H9 (cell line): ENCODE results near the gene ENPP1. TPM values are rescaled to one million over a fixed set of nuclear protein-coding genes. Genes with fewer than 3 reads are reported as not detected.
A peak's percentile ranks its signal among the peaks of the same experiment; 100 is the strongest.

ENCODE experiments used
- DNase-seq: peaks from one replicate; pipeline ENCODE4 v3.0.0-alpha.2; 2017
- H2AFZ ChIP-seq: one replicate; pipeline ENCODE4 v1.6.1; 2013; ENCODE audit warnings: mild to moderate bottlenecking, low read length, control low read depth, moderate library complexity
- H2AK5ac ChIP-seq: 2 replicates; pipeline ENCODE4 v1.6.1; 2013; ENCODE audit warnings: low read length, control low read depth, mixed read lengths; ENCODE audit not compliant: insufficient read length
- H2BK120ac ChIP-seq: one replicate; pipeline ENCODE4 v1.6.1; 2013; ENCODE audit warnings: low read depth, mild to moderate bottlenecking, low read length, control low read depth, inconsistent platforms; ENCODE audit not compliant: poor library complexity, severe bottlenecking
- H2BK12ac ChIP-seq: 2 replicates; pipeline ENCODE4 v1.6.1; 2013; ENCODE audit warnings: low read length, control low read depth, mixed read lengths, low read depth; ENCODE audit not compliant: insufficient read length
- H2BK15ac ChIP-seq: 2 replicates; pipeline ENCODE4 v1.6.1; 2013; ENCODE audit warnings: low read depth, low read length, control low read depth
- H2BK20ac ChIP-seq: one replicate; pipeline ENCODE4 v1.6.1; 2013; ENCODE audit warnings: low read depth, mild to moderate bottlenecking, low read length, control low read depth, inconsistent platforms; ENCODE audit not compliant: poor library complexity, severe bottlenecking
- H2BK5ac ChIP-seq: 2 replicates; pipeline ENCODE4 v1.6.1; 2013; ENCODE audit warnings: low read length, control low read depth, mixed read lengths; ENCODE audit not compliant: insufficient read length
- H3K14ac ChIP-seq: 2 replicates; pipeline ENCODE4 v1.6.1; 2013; ENCODE audit warnings: low read length, control low read depth; ENCODE audit not compliant: insufficient read depth
- H3K18ac ChIP-seq: 2 replicates; pipeline ENCODE4 v1.6.1; 2013; ENCODE audit warnings: low read depth, mild to moderate bottlenecking, mixed read lengths, low read length, control low read depth; ENCODE audit not compliant: insufficient read length
- H3K23ac ChIP-seq: 2 replicates; pipeline ENCODE4 v1.6.1; 2013; ENCODE audit warnings: low read length, control low read depth, mixed read lengths, low read depth; ENCODE audit not compliant: insufficient read length
- H3K23me2 ChIP-seq: 2 replicates; pipeline ENCODE4 v1.6.1; 2013; ENCODE audit warnings: low read depth, mild to moderate bottlenecking, mixed read lengths, low read length, control low read depth; ENCODE audit not compliant: insufficient read length, poor library complexity, severe bottlenecking
- H3K27ac ChIP-seq: 2 replicates; pipeline ENCODE4 v1.5.1; 2013; ENCODE audit warnings: low read length, control low read depth, mixed read lengths, low read depth; ENCODE audit not compliant: insufficient read length
- H3K27me3 ChIP-seq: 2 replicates; pipeline ENCODE4 v1.6.1; 2013; ENCODE audit warnings: low read length, control low read depth, inconsistent platforms; ENCODE audit not compliant: insufficient read depth
- H3K4ac ChIP-seq: 2 replicates; pipeline ENCODE4 v1.6.1; 2013; ENCODE audit warnings: low read depth, mild to moderate bottlenecking, control low read depth, inconsistent platforms, low read length, moderate library complexity
- H3K4me1 ChIP-seq: 2 replicates; pipeline ENCODE4 v1.6.1; 2013; ENCODE audit warnings: low read length, control low read depth, inconsistent platforms; ENCODE audit not compliant: insufficient read depth
- H3K4me2 ChIP-seq: 2 replicates; pipeline ENCODE4 v1.6.1; 2013; ENCODE audit warnings: low read length, control low read depth, mixed read lengths; ENCODE audit not compliant: insufficient read length, insufficient read depth
- H3K56ac ChIP-seq: 2 replicates; pipeline ENCODE4 v1.6.1; 2013; ENCODE audit warnings: low read depth, mild to moderate bottlenecking, mixed read lengths, low read length, control low read depth; ENCODE audit not compliant: insufficient read length
- H3K79me1 ChIP-seq: 2 replicates; pipeline ENCODE4 v1.6.1; 2013; ENCODE audit warnings: low read depth, mild to moderate bottlenecking, moderate library complexity, low read length, control low read depth, inconsistent platforms; ENCODE audit not compliant: insufficient read depth, poor library complexity, severe bottlenecking
- H3K79me2 ChIP-seq: 2 replicates; pipeline ENCODE4 v1.6.1; 2013; ENCODE audit warnings: low read length, control low read depth, inconsistent platforms; ENCODE audit not compliant: insufficient read depth
- H3K9ac ChIP-seq: 2 replicates; pipeline ENCODE4 v1.6.1; 2013; ENCODE audit warnings: low read length, control low read depth, mixed read lengths; ENCODE audit not compliant: insufficient read length; ENCODE audit errors: extremely low read depth
- H3K9me3 ChIP-seq: one replicate; pipeline ENCODE4 v1.6.1; 2013; ENCODE audit warnings: low read depth, low read length, inconsistent platforms; ENCODE audit not compliant: control insufficient read depth
- H3T11ph ChIP-seq: one replicate; pipeline ENCODE4 v1.6.1; 2013; ENCODE audit warnings: mild to moderate bottlenecking, low read length, control low read depth, inconsistent platforms
- H4K20me1 ChIP-seq: one replicate; pipeline ENCODE4 v1.6.1; 2013; ENCODE audit not compliant: control insufficient read depth, insufficient read length, insufficient read depth
- H4K5ac ChIP-seq: 2 replicates; pipeline ENCODE4 v1.6.1; 2013; ENCODE audit warnings: low read depth, mild to moderate bottlenecking, mixed read lengths, low read length, control low read depth; ENCODE audit not compliant: insufficient read length
- H4K8ac ChIP-seq: replicated peaks from 2 replicates; pipeline ENCODE4 v1.6.1; 2013; ENCODE audit warnings: low read length, control low read depth, mixed read lengths, low read depth; ENCODE audit not compliant: insufficient read length
- H4K91ac ChIP-seq: 2 replicates; pipeline ENCODE4 v1.6.1; 2013; ENCODE audit warnings: low read depth, mild to moderate bottlenecking, moderate library complexity, mixed read lengths, low read length, control low read depth; ENCODE audit not compliant: insufficient read length
- H3K27ac Mint-ChIP-seq, 3 experiments: 2 replicates in 2 of 3; 3 replicates in 1 of 3; pipeline ENCODE4 v1.8.0; 2020 to 2021; ENCODE audit warnings: mixed read lengths in 3 of 3, mild to moderate bottlenecking in 1 of 3, moderate library complexity in 1 of 3
- H3K27me3 Mint-ChIP-seq: 2 replicates; pipeline ENCODE4 v1.8.0; 2021; ENCODE audit warnings: low read depth, mild to moderate bottlenecking, moderate library complexity, mixed read lengths
- H3K36me3 Mint-ChIP-seq, 3 experiments: 2 replicates in 2 of 3; 3 replicates in 1 of 3; pipeline ENCODE4 v1.8.0; 2020 to 2021; ENCODE audit warnings: low read depth in 3 of 3, mixed read lengths in 3 of 3; ENCODE audit not compliant: insufficient read depth in 1 of 3
- H3K4me1 Mint-ChIP-seq, 2 experiments: 2 replicates each; pipeline ENCODE4 v1.8.0; 2020; ENCODE audit warnings: mixed read lengths in 2 of 2
- H3K4me3 Mint-ChIP-seq, 2 experiments: 2 replicates in 1 of 2; 3 replicates in 1 of 2; pipeline ENCODE4 v1.8.0; 2020 to 2021; ENCODE audit warnings: mild to moderate bottlenecking in 2 of 2, mixed read lengths in 2 of 2, moderate library complexity in 1 of 2
- H3K9me3 Mint-ChIP-seq, 2 experiments: 2 replicates in 1 of 2; 3 replicates in 1 of 2; pipeline ENCODE4 v1.8.0; 2020; ENCODE audit warnings: mild to moderate bottlenecking in 2 of 2, mixed read lengths in 2 of 2, moderate library complexity in 1 of 2
- CTCF ChIP-seq: fragments of 200-600 bp; sonication (generic); conservative IDR thresholded peaks from 3 replicates; pipeline ENCODE4 v1.8.0; 2021; ENCODE audit warnings: antibody characterized with exemption, mild to moderate bottlenecking
- WGBS: extraction: QIAGEN DNeasy Blood & Tissue Kit; methylation state at CpG from one replicate; pipeline ENCODE4 v1.1.7; 2013; ENCODE audit warnings: missing lambda C conversion rate, low lambda C conversion rate, mixed read lengths; ENCODE audit not compliant: insufficient read length; ENCODE audit errors: extremely low coverage; 5-methylcytosine and 5-hydroxymethylcytosine counted together
- total RNA-seq: library from RNA; stranded (reverse); gene quantifications from 2 replicates; pipeline ENCODE4 v1.2.1, GENCODE V29; 2021

The ENPP1 gene
- total RNA-seq, 1 experiment from 2014 or later = 22.5 TPM

- H3K14ac ChIP-seq = no peak overlapping the region
- peaks cover 16 to 48% of the 10 kb centered on the region in 2 experiments; a peak in 4 of 5 replicates for H3K9me3 Mint-ChIP-seq
- H3K56ac ChIP-seq = no peak overlapping the region
- H2BK15ac ChIP-seq = no peak overlapping the region
- no peak overlapping the region for H3K9ac ChIP-seq
- peaks cover 1% of the 10 kb centered on the region; the same call in 1 of the 2 replicates for H3K27me3 Mint-ChIP-seq
- peaks cover 15% of the 10 kb centered on the region for H3K9me3 ChIP-seq
- no peaks in the 10 kb centered on the region for H3K79me1 ChIP-seq
- H3K79me2 ChIP-seq = no peaks in the 10 kb centered on the region
- no peak overlapping the region for H2AK5ac ChIP-seq
- H2BK20ac ChIP-seq = no peak overlapping the region
- no peak overlapping the region for H3K4me2 ChIP-seq
- H3K27ac Mint-ChIP-seq = peak overlapping the region in 2 of 3 experiments; percentile 9 to 29; a peak in 1 of 7 replicates
- no peak overlapping the region for H2AFZ ChIP-seq
- H2BK12ac ChIP-seq = no peak overlapping the region
- peaks cover 3% of the 10 kb centered on the region; the same call in 1 of the 2 replicates for H3K4me1 ChIP-seq
- no peaks in the 10 kb centered on the region for H3K27me3 ChIP-seq
- H3K27ac ChIP-seq = no peak overlapping the region
- H3K4me3 Mint-ChIP-seq = no peak overlapping the region
- no peak overlapping the region for H4K5ac ChIP-seq
- DNase-seq = no peak
- no peak for TF ChIP-seq CTCF
- no peak overlapping the region for H4K8ac ChIP-seq
- H3K23ac ChIP-seq = no peak overlapping the region
- no peak overlapping the region for H4K91ac ChIP-seq
- peaks cover 42 to 73% (median 66%) of the 10 kb centered on the region in 3 experiments for H3K36me3 Mint-ChIP-seq
- no peak overlapping the region for H2BK120ac ChIP-seq
- H3K18ac ChIP-seq = no peak overlapping the region
- H3T11ph ChIP-seq = no peak overlapping the region
- no CpG with 5 or more reads among the region's 6 CpGs for WGBS
- H3K23me2 ChIP-seq = no peaks in the 10 kb centered on the region
- H3K4ac ChIP-seq = no peak overlapping the region
- no peaks in the 10 kb centered on the region for H4K20me1 ChIP-seq
- H3K4me1 Mint-ChIP-seq = peaks cover 0 to 5% of the 10 kb centered on the region in 2 experiments; a peak in 1 of 4 replicates
- H2BK5ac ChIP-seq = no peak overlapping the region
These were observed 110.2 kb downstream of the ENPP1 start for GRCh38 chr6:131917763-131918649.
